Measurements from ENCODE around the gene ANKRD6. TPM values are rescaled to one million over a fixed set of nuclear protein-coding genes. Genes with fewer than 3 reads are reported as not detected.

The ANKRD6 gene
- total RNA-seq, 1 donor from 2014 or later: 13.5 TPM

DNA sequence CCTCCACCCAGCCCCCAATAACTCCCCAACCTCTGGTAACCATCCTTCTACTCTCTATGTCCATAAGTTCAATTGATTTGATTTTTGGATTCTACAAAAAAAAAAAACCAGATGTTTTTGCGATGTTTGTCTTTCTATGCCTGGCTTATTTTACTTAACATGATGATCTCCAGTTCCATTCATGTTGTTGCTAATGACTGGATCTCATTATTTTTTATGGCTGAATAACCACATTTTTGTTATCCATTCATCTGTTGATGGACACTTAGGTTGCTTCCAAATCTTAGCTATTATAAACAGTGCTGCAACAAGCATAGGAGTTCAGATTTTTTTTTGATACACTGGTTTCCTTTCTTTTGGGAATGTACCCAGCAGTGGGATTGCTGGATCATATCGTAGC, 106.8 kb downstream of the ANKRD6 start:
- H3K9me3 Mint-ChIP-seq (ENCODE audit: unreplicated experiment): peaks cover 4% of the 10 kb centered on the region
- Histone ChIP-seq H3K36me3 (ENCODE audit: insufficient read depth, low read length) (no peaks in the 10 kb centered on the region), H3K27ac (ENCODE audit: low read depth, low read length) (no peak overlapping the region), H3K27me3 (ENCODE audit: insufficient read depth, low read length) (no peaks in the 10 kb centered on the region), H2AFZ (ENCODE audit: low read depth, low read length) (no peak overlapping the region), H3K79me2 (ENCODE audit: insufficient read depth, low read length) (no peaks in the 10 kb centered on the region), H3K9ac (ENCODE audit: low read length) (no peak overlapping the region), H3K4me2 (ENCODE audit: low read length) (no peak overlapping the region), H4K20me1 (ENCODE audit: insufficient read depth, low read length) (no peaks in the 10 kb centered on the region), H3K4me1 (ENCODE audit: insufficient read depth, low read length) (no peaks in the 10 kb centered on the region), H3K4me3 (ENCODE audit: insufficient read depth, low read depth, low read length) (no peak overlapping the region), H3K9me3 (ENCODE audit: insufficient read depth, low read depth, low read length) (no peaks in the 10 kb centered on the region)
- TF ChIP-seq, protein P1, sequence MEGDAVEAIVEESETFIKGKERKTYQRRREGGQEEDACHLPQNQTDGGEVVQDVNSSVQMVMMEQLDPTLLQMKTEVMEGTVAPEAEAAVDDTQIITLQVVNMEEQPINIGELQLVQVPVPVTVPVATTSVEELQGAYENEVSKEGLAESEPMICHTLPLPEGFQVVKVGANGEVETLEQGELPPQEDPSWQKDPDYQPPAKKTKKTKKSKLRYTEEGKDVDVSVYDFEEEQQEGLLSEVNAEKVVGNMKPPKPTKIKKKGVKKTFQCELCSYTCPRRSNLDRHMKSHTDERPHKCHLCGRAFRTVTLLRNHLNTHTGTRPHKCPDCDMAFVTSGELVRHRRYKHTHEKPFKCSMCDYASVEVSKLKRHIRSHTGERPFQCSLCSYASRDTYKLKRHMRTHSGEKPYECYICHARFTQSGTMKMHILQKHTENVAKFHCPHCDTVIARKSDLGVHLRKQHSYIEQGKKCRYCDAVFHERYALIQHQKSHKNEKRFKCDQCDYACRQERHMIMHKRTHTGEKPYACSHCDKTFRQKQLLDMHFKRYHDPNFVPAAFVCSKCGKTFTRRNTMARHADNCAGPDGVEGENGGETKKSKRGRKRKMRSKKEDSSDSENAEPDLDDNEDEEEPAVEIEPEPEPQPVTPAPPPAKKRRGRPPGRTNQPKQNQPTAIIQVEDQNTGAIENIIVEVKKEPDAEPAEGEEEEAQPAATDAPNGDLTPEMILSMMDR (IDR thresholded peaks at IDR 0.05; ENCODE audit: insufficient read depth, low read depth, low read length): no peak
- no peak for TF ChIP-seq EZH2 (IDR thresholded peaks at IDR 0.05; ENCODE audit: insufficient read depth, low read length)
- FAIRE-seq (no peak), DNase-seq (ENCODE audit: low read depth) (no peak)
- no peaks in the 10 kb centered on the region for H3K27me3 Mint-ChIP-seq (ENCODE audit: low read depth, unreplicated experiment)
- no peak overlapping the region for H3K4me3 Mint-ChIP-seq (ENCODE audit: unreplicated experiment)
- no peaks in the 10 kb centered on the region for H3K36me3 Mint-ChIP-seq (ENCODE audit: low read depth, unreplicated experiment)
- H3K4me1 Mint-ChIP-seq (ENCODE audit: low read depth, unreplicated experiment): no peaks in the 10 kb centered on the region
- no peak overlapping the region for H3K27ac Mint-ChIP-seq (ENCODE audit: unreplicated experiment)

DNA sequence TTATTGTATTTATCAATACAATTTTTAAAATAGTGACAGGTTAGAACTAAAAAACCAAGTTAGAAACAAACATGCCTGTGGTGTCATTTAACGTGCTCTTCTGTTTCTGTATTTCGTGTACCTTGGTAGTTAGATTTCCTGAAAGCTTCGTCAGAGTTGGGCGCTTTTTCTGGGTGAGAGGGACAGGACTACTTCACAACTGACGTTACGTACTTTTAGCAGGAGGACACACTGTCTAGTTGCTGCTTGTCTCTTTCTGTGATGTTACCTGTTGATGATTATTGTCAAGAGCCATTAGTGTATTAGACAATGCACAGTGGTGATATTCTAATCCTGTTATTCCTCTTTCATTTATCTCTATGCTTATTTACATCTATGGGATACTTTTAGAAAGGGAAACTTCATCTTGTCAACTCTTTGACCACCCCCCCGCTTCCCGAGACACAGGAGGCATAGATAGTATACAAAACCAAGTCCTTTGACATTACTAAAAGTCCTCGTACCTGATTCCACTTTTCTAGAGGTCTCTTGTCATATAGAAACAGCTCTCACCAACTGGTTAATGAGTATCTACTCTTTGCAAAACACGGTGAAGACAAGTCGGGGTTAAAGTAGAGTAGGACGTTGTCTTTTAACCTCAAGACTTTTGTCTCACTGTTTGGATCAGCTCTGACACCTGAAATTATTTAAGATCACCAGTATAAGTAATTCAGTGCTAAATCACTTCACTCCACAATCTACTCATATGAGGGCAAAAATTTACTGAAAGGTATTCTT, 109.3 kb downstream of the ANKRD6 start:
- Histone ChIP-seq H3K27ac (ENCODE audit: low read depth, low read length) (no peak overlapping the region), H3K4me2 (ENCODE audit: low read length) (no peak overlapping the region), H3K36me3 (ENCODE audit: insufficient read depth, low read length) (no peaks in the 10 kb centered on the region), H4K20me1 (ENCODE audit: insufficient read depth, low read length) (no peaks in the 10 kb centered on the region), H3K27me3 (ENCODE audit: insufficient read depth, low read length) (no peaks in the 10 kb centered on the region), H2AFZ (ENCODE audit: low read depth, low read length) (no peak overlapping the region), H3K79me2 (ENCODE audit: insufficient read depth, low read length) (no peaks in the 10 kb centered on the region), H3K9me3 (ENCODE audit: insufficient read depth, low read depth, low read length) (no peaks in the 10 kb centered on the region), H3K4me1 (ENCODE audit: insufficient read depth, low read length) (no peaks in the 10 kb centered on the region), H3K9ac (ENCODE audit: low read length) (no peak overlapping the region), H3K4me3 (ENCODE audit: insufficient read depth, low read depth, low read length) (no peak overlapping the region)
- no peaks in the 10 kb centered on the region for H3K36me3 Mint-ChIP-seq (ENCODE audit: low read depth, unreplicated experiment)
- no peak overlapping the region for H3K27ac Mint-ChIP-seq (ENCODE audit: unreplicated experiment)
- H3K4me1 Mint-ChIP-seq (ENCODE audit: low read depth, unreplicated experiment): no peaks in the 10 kb centered on the region
- no peak for DNase-seq (ENCODE audit: low read depth)
- peaks cover 6% of the 10 kb centered on the region for H3K9me3 Mint-ChIP-seq (ENCODE audit: unreplicated experiment)
- FAIRE-seq: no peak
- no peak overlapping the region for H3K4me3 Mint-ChIP-seq (ENCODE audit: unreplicated experiment)
- TF ChIP-seq, protein P1 (IDR thresholded peaks at IDR 0.05; ENCODE audit: insufficient read depth, low read depth, low read length): no peak
- TF ChIP-seq EZH2 (IDR thresholded peaks at IDR 0.05; ENCODE audit: insufficient read depth, low read length): no peak
- H3K27me3 Mint-ChIP-seq (ENCODE audit: low read depth, unreplicated experiment): no peaks in the 10 kb centered on the region

DNA sequence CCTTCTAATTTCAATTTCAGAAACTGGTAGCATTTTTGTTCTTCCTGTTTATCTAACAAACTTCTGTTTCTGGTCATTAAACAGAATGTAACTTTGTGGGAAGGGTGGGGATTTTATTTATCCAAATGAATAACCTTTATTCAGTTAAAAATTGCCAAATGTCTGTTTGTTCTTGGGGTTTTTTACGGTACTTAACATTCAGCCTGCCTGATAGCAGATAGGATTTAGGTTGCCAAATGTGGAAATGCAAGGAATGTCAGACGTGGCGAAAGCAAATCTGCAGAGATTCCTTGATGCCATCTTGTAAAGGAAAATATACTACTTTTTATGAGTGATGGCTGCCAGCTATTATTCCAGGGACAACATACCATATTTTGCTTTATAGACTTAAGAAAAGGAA, 109.9 kb downstream of the ANKRD6 start:
- FAIRE-seq: no peak

More for the DNA sequence above, 109.9 kb downstream of the ANKRD6 start:
- Histone ChIP-seq H3K27me3 (ENCODE audit: insufficient read depth, low read length) (no peaks in the 10 kb centered on the region), H3K9ac (ENCODE audit: low read length) (no peak overlapping the region), H3K4me3 (ENCODE audit: insufficient read depth, low read depth, low read length) (no peak overlapping the region), H3K4me2 (ENCODE audit: low read length) (no peak overlapping the region), H2AFZ (ENCODE audit: low read depth, low read length) (no peak overlapping the region), H3K79me2 (ENCODE audit: insufficient read depth, low read length) (no peaks in the 10 kb centered on the region), H4K20me1 (ENCODE audit: insufficient read depth, low read length) (no peaks in the 10 kb centered on the region), H3K9me3 (ENCODE audit: insufficient read depth, low read depth, low read length) (no peaks in the 10 kb centered on the region), H3K27ac (ENCODE audit: low read depth, low read length) (no peak overlapping the region), H3K4me1 (ENCODE audit: insufficient read depth, low read length) (no peaks in the 10 kb centered on the region), H3K36me3 (ENCODE audit: insufficient read depth, low read length) (no peaks in the 10 kb centered on the region)
- no peak overlapping the region for H3K4me3 Mint-ChIP-seq (ENCODE audit: unreplicated experiment)
- peaks cover 6% of the 10 kb centered on the region for H3K9me3 Mint-ChIP-seq (ENCODE audit: unreplicated experiment)
- H3K4me1 Mint-ChIP-seq (ENCODE audit: low read depth, unreplicated experiment): no peaks in the 10 kb centered on the region
- H3K27ac Mint-ChIP-seq (ENCODE audit: unreplicated experiment): no peak overlapping the region
- no peaks in the 10 kb centered on the region for H3K36me3 Mint-ChIP-seq (ENCODE audit: low read depth, unreplicated experiment)
- TF ChIP-seq EZH2 (IDR thresholded peaks at IDR 0.05; ENCODE audit: insufficient read depth, low read length): no peak
- TF ChIP-seq, protein P1 (IDR thresholded peaks at IDR 0.05; ENCODE audit: insufficient read depth, low read depth, low read length): no peak
- no peaks in the 10 kb centered on the region for H3K27me3 Mint-ChIP-seq (ENCODE audit: low read depth, unreplicated experiment)
- DNase-seq (ENCODE audit: low read depth): no peak

All from astrocyte (in vitro differentiated cells and primary cell).